Type B pancreatic cell (in vitro differentiated cells): ENCODE results near the gene SHROOM4. TPM values are rescaled to one million over a fixed set of nuclear protein-coding genes. Genes with fewer than 3 reads are reported as not detected.

Experiments
- DNase-seq: peaks from one replicate; pipeline ENCODE4 v3.0.0; 2021; ENCODE audit warnings: mixed read lengths; ENCODE audit not compliant: unreplicated experiment; ENCODE audit errors: extremely low spot score
- H3K27ac Mint-ChIP-seq: 2 replicates; pipeline ENCODE4 v1.8.0; 2021; ENCODE audit warnings: mild to moderate bottlenecking, mixed read lengths
- H3K27me3 Mint-ChIP-seq: 2 replicates; pipeline ENCODE4 v1.8.0; 2021; ENCODE audit warnings: mixed read lengths
- H3K36me3 Mint-ChIP-seq: 2 replicates; pipeline ENCODE4 v1.8.0; 2021; ENCODE audit warnings: mixed read lengths
- H3K4me1 Mint-ChIP-seq: one replicate; pipeline ENCODE4 v1.8.0; 2021; ENCODE audit warnings: mixed read lengths; ENCODE audit not compliant: unreplicated experiment
- H3K4me3 Mint-ChIP-seq: 2 replicates; pipeline ENCODE4 v1.8.0; 2021; ENCODE audit warnings: mild to moderate bottlenecking, mixed read lengths
- H3K9me3 Mint-ChIP-seq: 2 replicates; pipeline ENCODE4 v1.8.0; 2021; ENCODE audit warnings: mixed read lengths
- total RNA-seq: library from RNA; stranded (reverse); gene quantifications from 2 replicates; pipeline ENCODE4 v1.2.1, GENCODE V29; 2021; ENCODE audit warnings: low replicate concordance
- TF ChIP-seq, protein P1 (sequence below): fragments of 200-600 bp; sonication (generic); conservative IDR thresholded peaks from 2 replicates; pipeline ENCODE4 v1.5.0; 2021; ENCODE audit warnings: antibody characterized with exemption, mild to moderate bottlenecking

SHROOM4 gene
- total RNA-seq, 1 donor from 2014 or later, result 13.3 TPM

DNA sequence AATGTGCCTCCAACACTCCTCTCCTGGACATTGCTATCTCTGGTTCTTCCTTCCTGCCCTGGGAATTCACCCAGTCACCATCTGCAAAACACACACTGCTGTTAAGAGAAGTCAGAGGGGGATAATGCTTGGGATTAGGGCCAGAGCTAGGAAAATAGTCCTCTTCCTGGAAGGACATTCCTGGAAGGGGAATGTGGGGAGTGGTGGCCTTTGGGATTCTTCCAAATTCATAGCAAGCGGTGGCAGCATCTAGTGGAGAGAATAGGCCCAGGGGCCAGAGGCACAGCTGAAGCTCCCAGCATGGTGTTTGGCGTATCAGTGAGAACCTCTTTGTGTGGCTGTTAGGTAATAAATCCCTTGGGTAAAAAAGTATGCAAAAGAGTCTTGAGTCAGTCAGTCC lies 34.3 kb downstream of the SHROOM4 start:
- TF ChIP-seq, protein P1, sequence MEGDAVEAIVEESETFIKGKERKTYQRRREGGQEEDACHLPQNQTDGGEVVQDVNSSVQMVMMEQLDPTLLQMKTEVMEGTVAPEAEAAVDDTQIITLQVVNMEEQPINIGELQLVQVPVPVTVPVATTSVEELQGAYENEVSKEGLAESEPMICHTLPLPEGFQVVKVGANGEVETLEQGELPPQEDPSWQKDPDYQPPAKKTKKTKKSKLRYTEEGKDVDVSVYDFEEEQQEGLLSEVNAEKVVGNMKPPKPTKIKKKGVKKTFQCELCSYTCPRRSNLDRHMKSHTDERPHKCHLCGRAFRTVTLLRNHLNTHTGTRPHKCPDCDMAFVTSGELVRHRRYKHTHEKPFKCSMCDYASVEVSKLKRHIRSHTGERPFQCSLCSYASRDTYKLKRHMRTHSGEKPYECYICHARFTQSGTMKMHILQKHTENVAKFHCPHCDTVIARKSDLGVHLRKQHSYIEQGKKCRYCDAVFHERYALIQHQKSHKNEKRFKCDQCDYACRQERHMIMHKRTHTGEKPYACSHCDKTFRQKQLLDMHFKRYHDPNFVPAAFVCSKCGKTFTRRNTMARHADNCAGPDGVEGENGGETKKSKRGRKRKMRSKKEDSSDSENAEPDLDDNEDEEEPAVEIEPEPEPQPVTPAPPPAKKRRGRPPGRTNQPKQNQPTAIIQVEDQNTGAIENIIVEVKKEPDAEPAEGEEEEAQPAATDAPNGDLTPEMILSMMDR, result no peak
- Mint-ChIP-seq H3K9me3 (peaks cover 3% of the 10 kb centered on the region), H3K4me1 (no peaks in the 10 kb centered on the region), H3K36me3 (no peaks in the 10 kb centered on the region), H3K27ac (no peak overlapping the region), H3K4me3 (no peak overlapping the region), H3K27me3 (no peaks in the 10 kb centered on the region)
- no peak for DNase-seq

DNA sequence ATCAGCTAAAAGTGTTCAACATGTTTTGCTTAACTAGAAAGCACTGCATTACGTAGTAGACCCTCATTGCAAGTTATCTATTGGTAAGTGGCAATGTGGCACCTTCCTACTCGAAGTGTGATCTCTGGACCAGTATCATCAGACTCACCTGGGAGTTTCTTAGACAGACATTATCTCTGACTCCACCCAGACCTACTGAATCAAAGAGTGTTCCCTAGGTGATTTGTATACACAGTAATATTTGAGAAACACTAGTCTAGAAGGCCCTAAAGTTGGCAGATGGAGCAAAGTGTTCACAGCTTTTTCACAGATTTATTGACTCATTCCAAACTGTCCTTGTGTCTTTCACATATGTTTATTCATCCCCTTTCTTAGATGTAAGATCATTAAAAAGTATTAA lies 35.7 kb downstream of the SHROOM4 start:
- TF ChIP-seq, protein P1, result no peak
- no peaks in the 10 kb centered on the region for H3K36me3 Mint-ChIP-seq
- no peak overlapping the region for H3K27ac Mint-ChIP-seq
- no peak for DNase-seq
- H3K27me3 Mint-ChIP-seq, result no peaks in the 10 kb centered on the region
- H3K9me3 Mint-ChIP-seq, result peaks cover 3% of the 10 kb centered on the region
- no peaks in the 10 kb centered on the region for H3K4me1 Mint-ChIP-seq
- H3K4me3 Mint-ChIP-seq, result no peak overlapping the region

DNA sequence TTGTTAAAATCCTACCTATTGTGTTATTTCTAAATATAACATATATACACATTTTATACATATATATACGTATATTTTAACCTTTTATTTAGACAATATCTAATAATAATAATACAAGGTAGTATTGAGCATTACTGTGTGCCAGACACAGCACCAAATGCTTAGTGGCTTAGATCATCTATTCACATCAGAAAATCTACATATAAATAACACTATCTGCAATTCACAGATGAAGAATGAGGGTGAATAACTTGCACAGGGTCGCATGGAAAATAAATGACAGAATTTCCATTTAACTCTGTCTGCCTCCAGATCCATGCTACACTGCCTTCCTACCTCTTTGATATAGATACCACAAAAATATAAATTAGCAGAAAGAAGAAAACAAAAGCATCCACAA lies 37.7 kb downstream of the SHROOM4 start:
- TF ChIP-seq, protein P1, result no peak
- H3K9me3 Mint-ChIP-seq, result peaks cover 3% of the 10 kb centered on the region
- H3K36me3 Mint-ChIP-seq, result no peaks in the 10 kb centered on the region
- no peak overlapping the region for H3K27ac Mint-ChIP-seq
- DNase-seq, result no peak
- no peak overlapping the region for H3K4me3 Mint-ChIP-seq
- no peaks in the 10 kb centered on the region for H3K27me3 Mint-ChIP-seq
- peaks cover 2% of the 10 kb centered on the region for H3K4me1 Mint-ChIP-seq

DNA sequence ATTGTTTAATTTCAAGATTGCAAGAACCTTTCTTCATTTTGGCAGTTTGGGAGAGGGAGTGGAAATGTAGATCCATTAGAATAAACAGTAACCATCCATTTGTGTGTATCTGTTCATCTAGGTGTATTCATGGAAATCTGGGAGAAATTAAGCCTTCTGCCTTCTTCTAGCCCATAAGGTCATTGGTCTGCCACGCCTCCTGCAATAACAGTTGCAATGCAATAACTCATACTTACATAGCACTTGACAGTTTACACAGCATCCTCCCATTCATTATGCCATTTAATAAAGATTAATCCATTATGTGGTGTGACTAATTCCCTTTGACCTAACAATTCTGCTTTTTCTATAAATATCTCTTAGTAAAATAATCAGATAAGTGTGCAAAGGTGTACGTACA lies 42.6 kb downstream of the SHROOM4 start:
- H3K27me3 Mint-ChIP-seq, result no peaks in the 10 kb centered on the region
- peak overlapping the region; percentile 83 for H3K27ac Mint-ChIP-seq
- peaks cover 16% of the 10 kb centered on the region for H3K4me1 Mint-ChIP-seq
- no peaks in the 10 kb centered on the region for H3K36me3 Mint-ChIP-seq
- no peak overlapping the region for H3K4me3 Mint-ChIP-seq
- peaks cover 3% of the 10 kb centered on the region for H3K9me3 Mint-ChIP-seq
- TF ChIP-seq, protein P1, result no peak
- DNase-seq, result no peak

DNA sequence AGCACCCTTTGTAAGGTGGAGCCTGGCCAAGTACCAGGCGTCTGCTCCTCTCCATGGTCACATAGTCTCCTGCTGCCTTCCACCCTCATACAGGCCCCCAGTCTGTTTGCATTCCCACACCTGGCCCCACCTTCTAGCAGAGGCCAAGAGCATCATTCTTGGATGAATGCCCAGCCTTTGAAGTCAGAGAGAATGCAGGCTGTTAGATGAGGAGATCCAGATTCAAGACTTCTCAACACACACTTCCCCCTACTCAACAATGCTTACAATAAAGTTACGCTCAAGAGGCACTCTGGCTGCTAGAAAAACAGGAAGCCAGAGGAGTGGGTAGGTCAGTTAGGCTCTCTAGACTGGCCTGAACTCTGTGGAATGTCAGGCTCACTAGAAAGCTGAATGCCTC lies 43.3 kb downstream of the SHROOM4 start:
- peak overlapping the region; percentile 39 for H3K4me3 Mint-ChIP-seq
- H3K4me1 Mint-ChIP-seq, result peaks cover 16% of the 10 kb centered on the region
- H3K36me3 Mint-ChIP-seq, result no peaks in the 10 kb centered on the region
- H3K9me3 Mint-ChIP-seq, result peaks cover 3% of the 10 kb centered on the region
- peak overlapping the region; percentile 83 for H3K27ac Mint-ChIP-seq
- no peak for DNase-seq
- TF ChIP-seq, protein P1, result no peak
- no peaks in the 10 kb centered on the region for H3K27me3 Mint-ChIP-seq
